CD4-positive, alpha-beta T cell treated with Interferon gamma for 1 hour (primary cell): ENCODE results near the gene NCK2.

Experiments
- DNase-seq: peaks from one replicate; pipeline ENCODE4 v3.0.0-alpha.2; 2020

NCK2 gene

GRCh38 chr2:105935063-105935462, 190.4 kb downstream of the NCK2 start:
- DNase-seq = no peak

- DNase-seq = no peak
Measured at GRCh38 chr2:105936954-105937353, 192.2 kb downstream of the NCK2 start.

GRCh38 chr2:105937498-105938097, 192.9 kb downstream of the NCK2 start:
- DNase-seq = no peak
